Vagina (tissue), 2 donors: Measurements from ENCODE around the gene SCN3A. TPM values are rescaled to one million over a fixed set of nuclear protein-coding genes. Genes with fewer than 3 reads are reported as not detected.

Experiments
- DNase-seq, 2 donors: peaks; one replicate each; pipeline ENCODE4 v3.0.0-alpha.2; 2017; ENCODE audit errors: extremely low spot score in 2 of 2
- H3K27ac ChIP-seq: fragments of 200-600 bp; sonication (generic); one replicate; pipeline ENCODE4 v1.5.1; 2019
- H3K27me3 ChIP-seq: fragments of 200-600 bp; sonication (generic); one replicate; pipeline ENCODE4 v1.5.1; 2019
- H3K36me3 ChIP-seq, 2 donors: fragments of 200-600 bp; sonication (generic); one replicate each; pipeline ENCODE4 v1.5.1; 2017 to 2019
- H3K4me1 ChIP-seq: fragments of 200-600 bp; sonication (generic); one replicate; pipeline ENCODE4 v1.5.1; 2019
- H3K4me3 ChIP-seq, 2 donors: fragments of 200-600 bp; sonication (generic); 1 replicate in 1 of 2; 2 replicates in 1 of 2; pipeline ENCODE4 v1.5.1; 2016 to 2019
- H3K9me3 ChIP-seq: fragments of 200-600 bp; sonication (generic); one replicate; pipeline ENCODE4 v1.5.1; 2019
- CTCF ChIP-seq, 3 experiments: fragments of 450-650 bp in 2 of 3; fragments of 200-600 bp in 1 of 3; sonication (generic) in 1 of 3; IDR thresholded peaks; one replicate each; pipeline ENCODE4 v1.5.1; 2017 to 2019; ENCODE audit warnings: antibody characterized with exemption in 3 of 3, mild to moderate bottlenecking in 2 of 3, moderate library complexity in 2 of 3
- POLR2A ChIP-seq, 2 donors: fragments of 450-650 bp; IDR thresholded peaks; one replicate each; pipeline ENCODE4 v1.6.1; 2017; ENCODE audit warnings: antibody characterized with exemption in 2 of 2, mild to moderate bottlenecking in 2 of 2, moderate library complexity in 2 of 2
- POLR2AphosphoS5 ChIP-seq, 2 donors: sonication (generic); formaldehyde crosslinking; IDR thresholded peaks; one replicate each; pipeline ENCODE4 v1.9.0; 2017; ENCODE audit warnings: antibody characterized with exemption in 2 of 2, mild to moderate bottlenecking in 2 of 2, low read depth in 1 of 2; ENCODE audit not compliant: insufficient read depth in 1 of 2
- intact Hi-C: fragments of 100-400 bp; cut with DNase I; formaldehyde crosslinking; loops from one replicate; pipeline ENCODE4 v1.15.1; 2023
- total RNA-seq: library from RNA; depleted of rRNA; stranded (reverse); fragments of >200 nt; gene quantifications from one replicate; pipeline ENCODE4 v1.2.3, GENCODE V29; 2016

Gene SCN3A
- total RNA-seq, 1 donor from 2014 or later, result 2.0 TPM

- H3K4me1 ChIP-seq, result no peaks in the 10 kb centered on the region
- H3K9me3 ChIP-seq, result no peaks in the 10 kb centered on the region
- H3K27me3 ChIP-seq, result no peaks in the 10 kb centered on the region
- intact Hi-C loops, result no loop called here
- H3K4me3 ChIP-seq, result no peak overlapping the region
- no peak for DNase-seq
- no peaks in the 10 kb centered on the region for H3K36me3 ChIP-seq
- no peak overlapping the region for H3K27ac ChIP-seq
- TF ChIP-seq CTCF (IDR thresholded peaks at IDR 0.05) (no peak), POLR2A (IDR thresholded peaks at IDR 0.05) (no peak), POLR2AphosphoS5 (IDR thresholded peaks at IDR 0.05; ENCODE audit: insufficient read depth in 1 of 2, low read depth in 1 of 2) (no peak)
These were observed 59.5 kb downstream of the SCN3A start for GRCh38 chr2:165144315-165144714.

DNA sequence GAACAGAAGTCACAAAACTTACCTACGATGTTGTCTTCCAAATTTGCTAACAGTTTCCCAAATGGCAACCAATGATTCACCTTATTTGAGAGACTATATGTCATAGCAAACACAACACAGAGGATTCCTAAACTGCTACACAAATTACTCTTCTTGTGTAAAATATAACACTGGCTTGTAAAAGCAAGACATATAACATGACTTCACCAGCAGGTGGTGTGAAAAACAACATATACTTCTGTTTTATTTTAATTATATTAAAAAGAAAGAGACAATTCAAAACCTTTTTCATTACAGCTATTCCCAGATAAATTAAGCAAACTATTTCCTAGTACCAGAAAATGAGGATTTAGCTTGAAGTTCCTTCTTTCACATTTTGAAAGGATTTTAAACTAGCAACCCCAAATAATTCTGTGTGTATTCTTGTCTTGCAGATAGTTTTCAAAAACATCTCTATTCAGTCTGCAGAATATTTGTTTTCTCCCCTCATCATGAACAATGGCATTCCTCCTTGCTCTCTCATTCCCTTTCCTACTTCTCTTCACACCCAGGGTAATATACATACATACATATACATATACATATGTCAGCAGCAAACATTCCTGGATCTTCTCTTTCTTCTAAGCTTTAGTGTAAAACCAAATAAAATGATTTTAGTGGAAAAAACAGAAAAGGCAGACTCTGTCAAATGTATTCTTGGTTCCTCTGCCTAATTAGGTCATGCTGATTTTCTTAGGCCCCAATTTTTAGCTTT, 62.1 kb downstream of the SCN3A start:
- intact Hi-C loops, result no loop called here

GRCh38 chr2:165126244-165126643, 77.6 kb downstream of the SCN3A start:
- no peak for DNase-seq
- H3K4me3 ChIP-seq, result no peak overlapping the region
- no peaks in the 10 kb centered on the region for H3K9me3 ChIP-seq
- no peak overlapping the region for H3K27ac ChIP-seq
- no peaks in the 10 kb centered on the region for H3K4me1 ChIP-seq
- no peaks in the 10 kb centered on the region for H3K27me3 ChIP-seq
- TF ChIP-seq POLR2A (IDR thresholded peaks at IDR 0.05) (no peak), POLR2AphosphoS5 (IDR thresholded peaks at IDR 0.05; ENCODE audit: insufficient read depth in 1 of 2, low read depth in 1 of 2) (no peak), CTCF (IDR thresholded peaks at IDR 0.05) (no peak)
- no peaks in the 10 kb centered on the region for H3K36me3 ChIP-seq
- intact Hi-C loops, result no loop called here

More for the DNA sequence above, 62.1 kb downstream of the SCN3A start:
- DNase-seq, result no peak
- Histone ChIP-seq H3K27me3 (no peaks in the 10 kb centered on the region), H3K36me3 (no peaks in the 10 kb centered on the region), H3K4me3 (no peak overlapping the region), H3K4me1 (no peaks in the 10 kb centered on the region), H3K9me3 (no peaks in the 10 kb centered on the region), H3K27ac (no peak overlapping the region)
- TF ChIP-seq CTCF (IDR thresholded peaks at IDR 0.05), result no peak
- no peak for TF ChIP-seq POLR2AphosphoS5 (IDR thresholded peaks at IDR 0.05; ENCODE audit: insufficient read depth in 1 of 2, low read depth in 1 of 2)
- TF ChIP-seq POLR2A (IDR thresholded peaks at IDR 0.05), result no peak

DNA sequence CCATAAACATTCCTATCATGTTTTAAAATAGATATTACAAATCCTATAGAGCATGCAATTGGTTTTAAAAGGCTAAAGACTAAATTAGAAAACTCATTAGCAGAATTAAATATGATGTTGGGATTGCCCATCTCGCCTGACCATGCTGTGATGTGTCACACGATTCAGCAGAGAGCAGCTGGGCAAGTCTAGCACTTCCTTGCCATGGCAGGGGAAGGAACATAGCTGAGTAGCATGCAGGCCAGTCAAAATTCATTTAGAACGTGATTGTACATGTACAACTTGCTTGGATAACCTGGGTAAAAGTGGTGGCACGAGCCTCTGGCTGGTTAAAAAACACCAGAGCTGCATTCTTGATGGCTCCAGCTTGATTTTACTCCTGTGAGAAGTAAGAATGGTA, 81.3 kb downstream of the SCN3A start:
- TF ChIP-seq POLR2A (IDR thresholded peaks at IDR 0.05) (no peak), POLR2AphosphoS5 (IDR thresholded peaks at IDR 0.05; ENCODE audit: insufficient read depth in 1 of 2, low read depth in 1 of 2) (no peak), CTCF (IDR thresholded peaks at IDR 0.05) (no peak)
- H3K4me1 ChIP-seq, result no peaks in the 10 kb centered on the region
- H3K36me3 ChIP-seq, result no peaks in the 10 kb centered on the region
- H3K27me3 ChIP-seq, result no peaks in the 10 kb centered on the region
- no peak for DNase-seq
- intact Hi-C loops, result no loop called here
- no peak overlapping the region for H3K4me3 ChIP-seq
- H3K9me3 ChIP-seq, result no peaks in the 10 kb centered on the region
- no peak overlapping the region for H3K27ac ChIP-seq

- no peak overlapping the region for H3K4me3 ChIP-seq
- TF ChIP-seq POLR2AphosphoS5 (IDR thresholded peaks at IDR 0.05; ENCODE audit: insufficient read depth in 1 of 2, low read depth in 1 of 2), result no peak
- TF ChIP-seq POLR2A (IDR thresholded peaks at IDR 0.05), result no peak
- TF ChIP-seq CTCF (IDR thresholded peaks at IDR 0.05), result no peak
- H3K9me3 ChIP-seq, result no peaks in the 10 kb centered on the region
- no peak for DNase-seq
- H3K27me3 ChIP-seq, result no peaks in the 10 kb centered on the region
- no peaks in the 10 kb centered on the region for H3K4me1 ChIP-seq
- no peak overlapping the region for H3K27ac ChIP-seq
- intact Hi-C loops, result no loop called here
- no peaks in the 10 kb centered on the region for H3K36me3 ChIP-seq
These were observed 82.9 kb downstream of the SCN3A start for GRCh38 chr2:165120740-165121467.
